ENCODE results near the gene WNT4.

- TF ChIP-seq POLR2AphosphoS5 (IDR thresholded peaks at IDR 0.05) (no peak), CTCF (IDR thresholded peaks at IDR 0.05) (no peak)
These were observed 53.7 kb downstream of the WNT4 start for GRCh38 chr1:22089134-22089571.

Data from upper lobe of left lung (tissue), 4 donors.